MM.1S (cell line): Measurements from ENCODE around the gene FILIP1.

Experiments used
- DNase-seq: peaks from one replicate; pipeline ENCODE4 v3.0.0-alpha.2; 2015
- H2AFZ ChIP-seq: fragments of 300-600 bp; sonication (generic); 2 replicates; pipeline ENCODE4 v1.6.0; 2016; ENCODE audit warnings: antibody characterized with exemption, low read length
- H3F3A ChIP-seq: fragments of 300-600 bp; sonication (generic); 2 replicates; pipeline ENCODE4 v1.6.1; 2016; ENCODE audit warnings: mild to moderate bottlenecking, antibody characterized with exemption, low read length, moderate library complexity, mixed read lengths; ENCODE audit not compliant: insufficient read depth
- H3K27ac ChIP-seq: fragments of 300-600 bp; sonication (generic); 2 replicates; pipeline ENCODE4 v1.5.1; 2016; ENCODE audit warnings: mild to moderate bottlenecking, low read length
- H3K27me3 ChIP-seq: fragments of 300-600 bp; sonication (generic); replicated peaks from 2 replicates; pipeline ENCODE4 v1.6.0; 2016; ENCODE audit warnings: low read length; ENCODE audit not compliant: insufficient read depth
- H3K36me3 ChIP-seq: fragments of 300-600 bp; sonication (generic); replicated peaks from 2 replicates; pipeline ENCODE4 v1.6.1; 2016; ENCODE audit warnings: mild to moderate bottlenecking, low read length, mixed read lengths; ENCODE audit not compliant: insufficient read depth
- H3K4me1 ChIP-seq: fragments of 300-600 bp; sonication (generic); 2 replicates; pipeline ENCODE4 v1.6.1; 2016; ENCODE audit warnings: low read length, mixed read lengths
- H3K4me2 ChIP-seq: fragments of 300-600 bp; sonication (generic); 2 replicates; pipeline ENCODE4 v1.6.0; 2016; ENCODE audit warnings: low read depth, low read length
- H3K4me3 ChIP-seq: fragments of 300-600 bp; sonication (generic); 2 replicates; pipeline ENCODE4 v1.5.1; 2016; ENCODE audit warnings: low read length, mixed read lengths
- H3K79me2 ChIP-seq: fragments of 300-600 bp; sonication (generic); 2 replicates; pipeline ENCODE4 v1.6.1; 2016; ENCODE audit warnings: mixed run types, low read length, mixed read lengths
- H3K9ac ChIP-seq: fragments of 300-600 bp; sonication (generic); 2 replicates; pipeline ENCODE4 v1.6.1; 2016; ENCODE audit warnings: low read length, mixed read lengths
- H3K9me2 ChIP-seq: fragments of 300-600 bp; sonication (generic); replicated peaks from 2 replicates; pipeline ENCODE4 v1.6.1; 2016; ENCODE audit warnings: mild to moderate bottlenecking, low read length, mixed read lengths; ENCODE audit not compliant: insufficient read depth
- H3K9me3 ChIP-seq: fragments of 300-600 bp; sonication (generic); replicated peaks from 2 replicates; pipeline ENCODE4 v1.6.1; 2016; ENCODE audit warnings: mild to moderate bottlenecking, low read length, mixed read lengths; ENCODE audit not compliant: insufficient read depth
- H4K20me1 ChIP-seq: fragments of 300-600 bp; sonication (generic); 2 replicates; pipeline ENCODE4 v1.6.1; 2016; ENCODE audit warnings: mild to moderate bottlenecking, low read length, moderate library complexity, mixed read lengths; ENCODE audit not compliant: insufficient read depth
- EZH2 ChIP-seq: fragments of 300-600 bp; sonication (generic); optimal IDR thresholded peaks from 2 replicates; pipeline ENCODE3; 2017; ENCODE audit warnings: low read depth, mild to moderate bottlenecking, antibody characterized with exemption, low read length, mixed read lengths
- EZH2phosphoT487 ChIP-seq: fragments of 300-600 bp; sonication (generic); IDR thresholded peaks from 2 replicates; pipeline ENCODE4 v1.6.1; 2018; ENCODE audit warnings: antibody characterized with exemption, low read length
- TF ChIP-seq, protein P1 (sequence below): fragments of 300-600 bp; sonication (generic); IDR thresholded peaks from 2 replicates; pipeline ENCODE4 v1.5.1; 2016; ENCODE audit warnings: antibody characterized with exemption, low read length, mixed read lengths

The FILIP1 gene

DNA sequence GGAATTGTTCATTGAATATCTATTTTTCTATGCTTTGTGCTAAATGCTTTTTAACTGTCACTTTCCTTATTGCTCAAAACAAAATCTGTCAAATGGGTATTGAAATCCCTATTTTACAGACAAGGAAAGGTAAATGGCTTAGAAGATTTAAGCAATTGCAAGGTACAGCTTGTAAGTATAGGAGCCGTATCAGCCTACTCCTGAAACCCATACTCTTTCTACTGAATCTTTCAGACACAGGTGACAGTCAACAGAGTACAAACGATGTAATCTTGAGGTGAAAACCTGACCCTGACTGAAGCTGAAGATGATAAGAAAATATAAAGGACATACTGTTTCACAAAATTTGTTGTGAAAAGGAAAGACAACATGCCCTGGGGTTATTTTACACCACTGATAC, 243.0 kb downstream of the FILIP1 start:
- Histone ChIP-seq H3K27me3 (no peaks in the 10 kb centered on the region), H3K9me3 (no peaks in the 10 kb centered on the region), H3K79me2 (no peaks in the 10 kb centered on the region), H3K9me2 (no peaks in the 10 kb centered on the region), H3K4me3 (no peak overlapping the region), H3F3A (no peaks in the 10 kb centered on the region), H2AFZ (no peak overlapping the region), H3K9ac (no peak overlapping the region), H3K4me1 (no peaks in the 10 kb centered on the region), H3K36me3 (no peaks in the 10 kb centered on the region), H4K20me1 (no peaks in the 10 kb centered on the region), H3K27ac (no peak overlapping the region), H3K4me2 (no peak overlapping the region)
- TF ChIP-seq EZH2 = no peak
- TF ChIP-seq, protein P1, sequence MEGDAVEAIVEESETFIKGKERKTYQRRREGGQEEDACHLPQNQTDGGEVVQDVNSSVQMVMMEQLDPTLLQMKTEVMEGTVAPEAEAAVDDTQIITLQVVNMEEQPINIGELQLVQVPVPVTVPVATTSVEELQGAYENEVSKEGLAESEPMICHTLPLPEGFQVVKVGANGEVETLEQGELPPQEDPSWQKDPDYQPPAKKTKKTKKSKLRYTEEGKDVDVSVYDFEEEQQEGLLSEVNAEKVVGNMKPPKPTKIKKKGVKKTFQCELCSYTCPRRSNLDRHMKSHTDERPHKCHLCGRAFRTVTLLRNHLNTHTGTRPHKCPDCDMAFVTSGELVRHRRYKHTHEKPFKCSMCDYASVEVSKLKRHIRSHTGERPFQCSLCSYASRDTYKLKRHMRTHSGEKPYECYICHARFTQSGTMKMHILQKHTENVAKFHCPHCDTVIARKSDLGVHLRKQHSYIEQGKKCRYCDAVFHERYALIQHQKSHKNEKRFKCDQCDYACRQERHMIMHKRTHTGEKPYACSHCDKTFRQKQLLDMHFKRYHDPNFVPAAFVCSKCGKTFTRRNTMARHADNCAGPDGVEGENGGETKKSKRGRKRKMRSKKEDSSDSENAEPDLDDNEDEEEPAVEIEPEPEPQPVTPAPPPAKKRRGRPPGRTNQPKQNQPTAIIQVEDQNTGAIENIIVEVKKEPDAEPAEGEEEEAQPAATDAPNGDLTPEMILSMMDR = no peak
- TF ChIP-seq EZH2phosphoT487 = no peak
- DNase-seq = no peak

DNA sequence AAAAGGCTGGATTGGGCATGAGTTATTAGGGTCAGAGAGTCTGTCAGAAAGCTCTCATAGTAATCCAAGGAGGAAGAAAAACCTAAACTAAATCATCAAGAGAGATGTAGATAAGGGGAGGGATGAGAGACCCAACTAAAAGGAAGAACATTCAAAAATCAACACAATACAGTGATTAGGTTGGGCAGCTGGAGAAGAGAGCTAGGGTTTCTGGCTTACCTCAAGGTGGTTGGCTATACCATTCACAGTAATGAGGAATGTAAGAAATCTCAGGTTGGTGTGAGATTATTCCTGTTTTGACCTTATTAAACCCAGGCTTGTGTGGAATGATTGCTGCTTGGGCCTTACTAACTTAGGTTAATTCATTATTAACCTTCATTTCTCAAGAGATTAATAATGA, 243.8 kb downstream of the FILIP1 start:
- no peak overlapping the region for H3K4me3 ChIP-seq
- H3K4me2 ChIP-seq = no peak overlapping the region
- no peaks in the 10 kb centered on the region for H4K20me1 ChIP-seq
- TF ChIP-seq, protein P1 = no peak
- no peak for TF ChIP-seq EZH2phosphoT487
- no peak for TF ChIP-seq EZH2
- no peak overlapping the region for H3K9ac ChIP-seq
- H3K79me2 ChIP-seq = no peaks in the 10 kb centered on the region
- no peaks in the 10 kb centered on the region for H3F3A ChIP-seq
- no peaks in the 10 kb centered on the region for H3K36me3 ChIP-seq
- H2AFZ ChIP-seq = no peak overlapping the region
- peaks cover 1% of the 10 kb centered on the region; the same call in 1 of the 2 replicates for H3K4me1 ChIP-seq
- no peaks in the 10 kb centered on the region for H3K9me2 ChIP-seq
- no peaks in the 10 kb centered on the region for H3K9me3 ChIP-seq
- no peak overlapping the region for H3K27ac ChIP-seq
- DNase-seq = no peak
- H3K27me3 ChIP-seq = no peaks in the 10 kb centered on the region

GRCh38 chr6:75246386-75246785, 247.2 kb downstream of the FILIP1 start:
- Histone ChIP-seq H2AFZ (no peak overlapping the region), H3K79me2 (peaks cover 22% of the 10 kb centered on the region), H3K27me3 (no peaks in the 10 kb centered on the region), H3K9ac (no peak overlapping the region), H3K9me2 (no peaks in the 10 kb centered on the region), H3F3A (peaks cover 9% of the 10 kb centered on the region), H3K9me3 (no peaks in the 10 kb centered on the region), H3K4me1 (peaks cover 4% of the 10 kb centered on the region; the same call in 1 of the 2 replicates), H4K20me1 (no peaks in the 10 kb centered on the region), H3K4me3 (no peak overlapping the region), H3K4me2 (no peak overlapping the region), H3K36me3 (no peaks in the 10 kb centered on the region; the same call in 1 of the 2 replicates), H3K27ac (no peak overlapping the region)
- no peak for DNase-seq
- TF ChIP-seq, protein P1 = no peak
- no peak for TF ChIP-seq EZH2
